K562 (cell line): ENCODE results near the gene TARBP2. TPM values are rescaled to one million over a fixed set of nuclear protein-coding genes. Genes with fewer than 3 reads are reported as not detected.

ENCODE experiments used
- HDAC8 ChIP-seq: fragments of 450-650 bp; IDR thresholded peaks from 2 replicates; pipeline ENCODE4 v1.6.1; 2016; ENCODE audit warnings: mild to moderate bottlenecking, missing genetic modification characterization, moderate library complexity, missing compliant biosample characterization
- HMGN3 ChIP-seq: IDR thresholded peaks from 2 replicates; pipeline ENCODE4 v1.6.1; 2011; ENCODE audit warnings: borderline replicate concordance, low read depth, mild to moderate bottlenecking, mixed read lengths, low read length; ENCODE audit not compliant: insufficient read length; ENCODE audit errors: extremely low read depth
- ILF3 ChIP-seq: fragments of 450-650 bp; IDR thresholded peaks from 2 replicates; pipeline ENCODE4 v1.6.1; 2018; ENCODE audit warnings: antibody characterized with exemption, mild to moderate bottlenecking, moderate library complexity, borderline replicate concordance
- MEF2A ChIP-seq: IDR thresholded peaks from 2 replicates; pipeline ENCODE4 v1.6.1; 2011; ENCODE audit warnings: low read depth, mild to moderate bottlenecking, low read length, moderate library complexity; ENCODE audit not compliant: control insufficient read depth
- MYNN ChIP-seq, 2 experiments: sonication (generic); formaldehyde crosslinking in 1 of 2; IDR thresholded peaks; 2 replicates each; pipeline versions ENCODE4 v1.5.0 to v1.6.1; 2016 to 2020; ENCODE audit warnings: antibody characterized with exemption in 1 of 2, missing genetic modification reagents in 1 of 2
- POLR2AphosphoS5 ChIP-seq: IDR thresholded peaks from 2 replicates; pipeline ENCODE4 v1.6.1; 2011; ENCODE audit warnings: mild to moderate bottlenecking, low read depth, low read length, moderate library complexity; ENCODE audit not compliant: control insufficient read depth, insufficient read depth
- POLR2G ChIP-seq: fragments of 200-400 bp; formaldehyde crosslinking; IDR thresholded peaks from 2 replicates; pipeline ENCODE4 v1.6.1; 2017; ENCODE audit warnings: low read depth, mild to moderate bottlenecking, antibody characterized with exemption, low read length, moderate library complexity
- RBFOX2 ChIP-seq: fragments of 200-400 bp; formaldehyde crosslinking; IDR thresholded peaks from 2 replicates; pipeline ENCODE4 v1.6.1; 2017; ENCODE audit warnings: low read depth, mild to moderate bottlenecking, low read length, moderate library complexity
- RBM22 ChIP-seq: fragments of 200-400 bp; formaldehyde crosslinking; IDR thresholded peaks from 2 replicates; pipeline ENCODE4 v1.6.1; 2018; ENCODE audit warnings: low read length, low read depth; ENCODE audit not compliant: poor library complexity, severe bottlenecking
- SMARCE1 ChIP-seq: fragments of 450-650 bp; IDR thresholded peaks from 2 replicates; pipeline ENCODE4 v1.7.1; 2016; ENCODE audit warnings: mild to moderate bottlenecking
- TAF15 ChIP-seq: fragments of 200-400 bp; formaldehyde crosslinking; IDR thresholded peaks from 2 replicates; pipeline ENCODE4 v1.6.1; 2017; ENCODE audit warnings: mild to moderate bottlenecking, low read depth, low read length, moderate library complexity
- ZNF23 ChIP-seq: fragments of 250-450 bp; sonication (Bioruptor Pico); IDR thresholded peaks from 2 replicates; pipeline ENCODE4 v1.4.0; 2020; ENCODE audit warnings: mild to moderate bottlenecking
- ZNF445 ChIP-seq: fragments of 250-450 bp; sonication (Bioruptor Pico); IDR thresholded peaks from 2 replicates; pipeline ENCODE4 v1.4.0; 2020; ENCODE audit warnings: low read depth, mild to moderate bottlenecking, moderate library complexity
- polyA plus RNA-seq, 8 experiments: library from polyadenylated mRNA; depleted of rRNA in 4 of 8; stranded (reverse) in 5 of 8; unstranded in 3 of 8; fragments of >200 nt; fragmentation: Nextera tagmentation in 2 of 8; fragmentation: Illumina TruSeq in 1 of 8; extraction: Ambion mirVana in 2 of 8; extraction: Trizol in 1 of 8; gene quantifications; 2 replicates each; pipeline versions ENCODE4 v1.2.1 to v1.2.3, GENCODE V29; 2011 to 2014; ENCODE audit warnings: inconsistent platforms in 1 of 8, missing spikeins in 1 of 8
- total RNA-seq, 7 experiments: library from RNA; depleted of rRNA in 6 of 7; stranded (reverse); fragments of >200 nt in 6 of 7; fragmentation: Illumina TruSeq in 2 of 7; extraction: Trizol in 2 of 7; gene quantifications; 2 replicates each; pipeline versions ENCODE4 v1.2.1 to v1.2.3, GENCODE V29; 2011 to 2021; ENCODE audit warnings: low replicate concordance in 1 of 7
- TF ChIP-seq, protein P1 (sequence below): fragments of 450-650 bp; formaldehyde crosslinking; IDR thresholded peaks from 2 replicates; pipeline ENCODE4 v1.4.0; 2020; ENCODE audit warnings: mild to moderate bottlenecking
- TF ChIP-seq, protein P2 (sequence below): fragments of 250-450 bp; sonication (Bioruptor Pico); IDR thresholded peaks from 2 replicates; pipeline ENCODE4 v1.4.0; 2020; ENCODE audit warnings: mild to moderate bottlenecking, moderate library complexity, borderline replicate concordance

Gene TARBP2
- total and polyA plus RNA-seq, 9 of the 15 experiments (the other 6 are each of a cell fraction or from before 2014, with no cell fraction given), result 5.6 to 69.0 (median 44.6) TPM

DNA sequence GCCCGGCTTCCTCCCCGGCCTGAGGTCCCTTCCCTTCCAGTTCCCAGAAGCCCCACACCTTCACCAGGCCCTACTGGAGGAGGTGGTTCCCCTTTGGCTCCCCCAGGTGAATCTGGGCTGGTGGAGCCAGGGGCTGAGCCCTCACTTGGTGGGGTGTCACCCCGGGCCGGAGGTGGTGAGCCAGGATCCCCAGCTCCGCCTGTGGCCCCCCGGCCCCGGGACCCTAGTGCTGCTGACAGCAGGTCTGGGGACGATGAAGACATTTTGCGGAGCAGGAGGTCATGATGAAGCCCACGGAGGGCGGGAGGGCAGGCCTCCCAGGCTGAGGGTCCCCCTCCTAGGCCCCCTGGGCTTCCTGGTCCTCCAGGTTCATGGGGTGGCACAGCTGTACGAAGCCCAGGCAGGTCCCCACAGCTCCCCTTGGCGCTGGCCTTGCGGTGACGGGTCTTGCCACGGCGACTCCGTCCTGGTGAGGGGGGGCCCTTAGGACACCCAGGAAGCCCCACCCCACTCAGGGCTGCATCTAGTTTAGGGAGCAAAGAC, 18.4 kb upstream of the TARBP2 start (continued):
- TF ChIP-seq, protein P1, sequence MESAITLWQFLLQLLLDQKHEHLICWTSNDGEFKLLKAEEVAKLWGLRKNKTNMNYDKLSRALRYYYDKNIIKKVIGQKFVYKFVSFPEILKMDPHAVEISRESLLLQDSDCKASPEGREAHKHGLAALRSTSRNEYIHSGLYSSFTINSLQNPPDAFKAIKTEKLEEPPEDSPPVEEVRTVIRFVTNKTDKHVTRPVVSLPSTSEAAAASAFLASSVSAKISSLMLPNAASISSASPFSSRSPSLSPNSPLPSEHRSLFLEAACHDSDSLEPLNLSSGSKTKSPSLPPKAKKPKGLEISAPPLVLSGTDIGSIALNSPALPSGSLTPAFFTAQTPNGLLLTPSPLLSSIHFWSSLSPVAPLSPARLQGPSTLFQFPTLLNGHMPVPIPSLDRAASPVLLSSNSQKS (CRISPR knock-in tag), result no peak
- TF ChIP-seq, protein P2, sequence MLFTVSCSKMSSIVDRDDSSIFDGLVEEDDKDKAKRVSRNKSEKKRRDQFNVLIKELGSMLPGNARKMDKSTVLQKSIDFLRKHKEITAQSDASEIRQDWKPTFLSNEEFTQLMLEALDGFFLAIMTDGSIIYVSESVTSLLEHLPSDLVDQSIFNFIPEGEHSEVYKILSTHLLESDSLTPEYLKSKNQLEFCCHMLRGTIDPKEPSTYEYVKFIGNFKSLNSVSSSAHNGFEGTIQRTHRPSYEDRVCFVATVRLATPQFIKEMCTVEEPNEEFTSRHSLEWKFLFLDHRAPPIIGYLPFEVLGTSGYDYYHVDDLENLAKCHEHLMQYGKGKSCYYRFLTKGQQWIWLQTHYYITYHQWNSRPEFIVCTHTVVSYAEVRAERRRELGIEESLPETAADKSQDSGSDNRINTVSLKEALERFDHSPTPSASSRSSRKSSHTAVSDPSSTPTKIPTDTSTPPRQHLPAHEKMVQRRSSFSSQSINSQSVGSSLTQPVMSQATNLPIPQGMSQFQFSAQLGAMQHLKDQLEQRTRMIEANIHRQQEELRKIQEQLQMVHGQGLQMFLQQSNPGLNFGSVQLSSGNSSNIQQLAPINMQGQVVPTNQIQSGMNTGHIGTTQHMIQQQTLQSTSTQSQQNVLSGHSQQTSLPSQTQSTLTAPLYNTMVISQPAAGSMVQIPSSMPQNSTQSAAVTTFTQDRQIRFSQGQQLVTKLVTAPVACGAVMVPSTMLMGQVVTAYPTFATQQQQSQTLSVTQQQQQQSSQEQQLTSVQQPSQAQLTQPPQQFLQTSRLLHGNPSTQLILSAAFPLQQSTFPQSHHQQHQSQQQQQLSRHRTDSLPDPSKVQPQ, result no peak
- TF ChIP-seq ILF3, result peak; percentile 22; the same call in 1 of the 2 replicates
- TF ChIP-seq MEF2A, result no peak
- TF ChIP-seq TAF15, result peak; percentile 74; the same call in 1 of the 2 replicates
- TF ChIP-seq HDAC8, result no peak
- TF ChIP-seq HMGN3, result peak; percentile 36
- peak; percentile 96 for TF ChIP-seq RBM22
- peak; percentile 30; the same call in 1 of the 2 replicates for TF ChIP-seq POLR2AphosphoS5
- peak; percentile 7; the same call in 1 of the 2 replicates for TF ChIP-seq MYNN (IDR thresholded peaks at IDR 0.05)
- no peak for TF ChIP-seq MYNN (CRISPR knock-in tag; IDR thresholded peaks at IDR 0.05)
- no peak for TF ChIP-seq SMARCE1
- TF ChIP-seq POLR2G, result peak; percentile 88
- TF ChIP-seq ZNF445 (CRISPR knock-in tag), result no peak
- peak; percentile 21; the same call in 1 of the 2 replicates for TF ChIP-seq ZNF23 (CRISPR knock-in tag)
- peak; percentile 72 for TF ChIP-seq RBFOX2
- TF ChIP-seq, all 486 proteins: peak for 11
